NCI-H774 (cell line): ENCODE data around the gene DPAGT1.
"Not testable (repeated sequence)": the region's sequence is repeated elsewhere in the genome, so short reads cannot be mapped to it uniquely, and the experiment has no call there.

Source experiments
- DNase-seq: peaks from one replicate; lab custom pipeline; 2025; lab: John Stamatoyannopoulos, UW

DPAGT1 gene

DNA sequence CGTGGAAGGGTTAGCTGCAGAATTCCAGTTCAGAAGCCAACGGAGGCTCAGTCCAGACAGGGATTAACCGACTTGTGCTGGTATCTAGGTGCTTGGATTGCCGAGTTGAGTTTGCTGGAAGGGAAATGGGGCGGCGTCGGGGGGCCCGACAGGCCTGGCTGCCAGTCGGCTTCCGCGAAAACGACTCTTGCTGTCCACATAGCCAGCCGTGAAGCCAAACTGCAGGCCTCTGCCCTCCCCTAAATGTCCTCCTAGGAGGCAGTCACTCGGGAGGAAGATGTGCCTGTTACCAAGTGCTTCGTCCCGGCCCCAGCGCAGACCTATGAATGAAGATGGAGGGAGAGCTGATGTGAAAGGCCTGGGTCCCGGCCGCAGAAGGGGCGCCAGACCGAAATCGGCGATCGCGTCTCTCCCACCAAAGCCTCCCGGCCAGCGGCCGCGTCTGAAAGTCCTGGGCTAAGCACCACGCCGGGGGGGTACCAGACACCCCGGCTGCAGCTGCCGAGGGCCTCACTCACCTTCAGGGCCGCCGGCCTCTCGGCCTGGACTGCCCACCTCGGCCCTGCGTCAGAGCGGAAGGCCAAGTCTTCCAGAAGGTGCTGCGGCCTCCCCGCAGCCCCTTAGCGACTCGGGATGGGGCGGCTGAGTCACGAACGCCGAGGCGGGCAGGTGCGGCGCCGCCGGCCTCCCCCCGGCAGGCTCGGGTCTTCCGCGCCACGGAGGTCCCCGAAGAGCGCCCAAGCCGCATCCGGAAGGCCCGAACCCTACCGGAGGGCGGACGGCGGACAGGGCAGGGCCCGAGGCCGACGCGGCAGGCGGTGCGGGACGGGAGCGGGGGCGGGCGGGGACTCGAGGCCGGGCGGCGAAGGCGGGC lies 7.5 kb downstream of the DPAGT1 start:
- DNase-seq, result no peak

DNA sequence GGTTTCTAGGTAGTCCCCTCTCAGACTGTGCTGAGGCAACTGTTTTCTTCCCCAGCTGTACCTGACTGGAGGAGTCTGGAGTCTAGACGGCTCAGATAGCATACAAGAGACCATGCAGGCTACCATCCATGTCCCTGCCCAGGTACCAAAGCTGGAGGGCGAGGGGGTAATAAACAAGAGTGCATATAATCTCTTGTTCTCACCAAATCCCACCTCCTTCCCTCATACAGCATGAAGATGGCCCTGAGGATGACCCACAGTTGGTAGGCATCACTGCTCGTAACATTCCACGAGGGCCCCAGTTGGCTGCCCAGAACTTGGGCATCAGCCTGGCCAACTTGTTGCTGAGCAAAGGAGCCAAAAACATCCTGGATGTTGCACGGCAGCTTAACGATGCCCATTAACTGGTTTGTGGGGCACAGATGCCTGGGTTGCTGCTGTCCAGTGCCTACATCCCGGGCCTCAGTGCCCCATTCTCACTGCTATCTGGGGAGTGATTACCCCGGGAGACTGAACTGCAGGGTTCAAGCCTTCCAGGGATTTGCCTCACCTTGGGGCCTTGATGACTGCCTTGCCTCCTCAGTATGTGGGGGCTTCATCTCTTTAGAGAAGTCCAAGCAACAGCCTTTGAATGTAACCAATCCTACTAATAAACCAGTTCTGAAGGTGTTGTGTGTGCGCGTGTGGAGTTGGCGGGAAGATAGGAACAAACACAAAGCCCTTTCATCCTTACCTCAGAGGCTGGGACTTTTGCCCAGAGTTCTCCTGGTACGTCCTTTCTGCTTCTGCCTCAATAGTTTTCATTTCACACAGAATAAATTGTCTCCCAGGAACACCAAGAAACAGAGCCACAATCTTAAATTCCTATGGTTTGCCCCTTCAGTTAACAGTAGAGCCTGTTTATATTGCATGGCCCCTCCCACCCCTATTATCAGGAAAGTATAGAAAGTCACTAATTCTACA lies 8.5 kb downstream of the DPAGT1 start:
- no peak for DNase-seq

DNA sequence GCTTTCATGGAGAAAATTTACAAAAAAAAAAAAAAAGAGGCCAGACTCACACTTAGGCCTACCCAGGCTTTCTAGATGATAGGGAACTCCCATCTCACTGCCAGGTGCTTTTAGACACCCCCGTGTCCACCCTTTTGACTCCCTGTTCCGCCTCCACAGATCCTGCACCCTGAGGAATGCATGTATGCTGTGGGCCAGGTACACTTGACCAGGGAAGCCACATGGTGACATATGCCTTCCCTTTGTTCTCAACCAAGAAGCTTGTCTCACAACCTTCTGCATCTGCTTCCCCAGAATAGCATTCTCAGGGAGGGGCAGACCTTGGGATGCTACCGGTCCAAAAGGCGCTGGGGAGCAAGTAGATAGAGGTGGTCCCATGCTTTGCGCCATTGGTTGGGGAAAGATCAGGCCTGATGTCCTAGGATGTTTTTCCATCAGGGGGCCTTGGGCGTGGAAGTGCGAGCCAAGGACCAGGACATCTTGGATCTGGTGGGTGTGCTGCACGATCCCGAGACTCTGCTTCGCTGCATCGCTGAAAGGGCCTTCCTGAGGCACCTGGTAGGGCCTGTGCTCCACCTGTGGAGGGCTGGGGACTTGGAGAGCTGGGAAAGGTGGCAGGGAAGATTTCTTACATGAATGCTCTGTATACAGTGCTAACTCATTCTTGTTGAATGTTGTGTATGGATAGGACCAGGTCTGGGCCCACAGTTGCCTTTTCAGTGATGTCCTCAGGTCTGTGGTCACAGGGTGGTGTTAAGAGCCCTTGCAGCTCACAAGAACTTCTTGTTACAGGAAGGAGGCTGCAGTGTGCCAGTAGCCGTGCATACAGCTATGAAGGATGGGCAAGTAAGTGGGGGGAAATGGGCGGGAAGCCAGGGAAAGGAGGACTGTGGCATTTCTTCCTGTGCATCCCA lies 9.4 kb downstream of the DPAGT1 start:
- no peak for DNase-seq

DNA sequence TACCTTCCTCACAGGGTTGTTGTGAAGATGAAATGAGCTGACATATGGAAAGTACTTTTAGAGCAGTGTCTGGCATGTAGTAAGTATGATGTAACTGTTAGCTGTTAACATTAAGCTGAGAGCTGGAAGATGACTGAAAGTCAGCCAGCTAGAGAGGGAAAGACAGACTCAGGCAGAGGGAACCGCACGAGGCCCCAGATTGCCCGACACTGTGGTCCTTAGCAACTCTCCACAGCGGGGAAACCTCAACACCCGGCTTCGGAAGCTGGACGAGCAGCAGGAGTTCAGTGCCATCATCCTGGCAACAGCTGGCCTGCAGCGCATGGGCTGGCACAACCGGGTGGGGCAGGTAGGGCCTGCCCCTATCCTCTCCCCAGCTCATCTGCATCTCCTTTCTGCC lies 10.5 kb downstream of the DPAGT1 start:
- DNase-seq, result no peak

DNA sequence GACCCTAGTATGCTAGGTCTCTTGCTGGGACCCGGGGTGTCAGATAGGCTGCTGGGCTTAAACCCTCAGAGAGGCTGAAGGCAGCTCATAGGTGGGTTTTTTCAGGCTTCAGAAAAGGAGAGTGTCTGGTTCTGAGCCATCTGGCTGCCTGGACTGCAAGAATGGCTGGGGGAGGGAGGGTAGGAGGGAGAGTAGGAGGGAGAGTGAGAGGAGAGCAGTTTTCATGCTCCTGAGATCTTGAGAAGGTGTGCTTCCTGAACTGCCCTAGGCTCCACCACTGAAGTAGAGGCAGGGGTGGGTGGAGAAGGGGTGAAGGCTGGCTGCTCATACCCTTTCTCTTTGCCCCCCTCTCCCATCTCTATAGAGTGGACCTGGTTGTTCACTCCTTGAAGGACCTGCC lies 12.3 kb downstream of the DPAGT1 start:
- no peak for DNase-seq

DNA sequence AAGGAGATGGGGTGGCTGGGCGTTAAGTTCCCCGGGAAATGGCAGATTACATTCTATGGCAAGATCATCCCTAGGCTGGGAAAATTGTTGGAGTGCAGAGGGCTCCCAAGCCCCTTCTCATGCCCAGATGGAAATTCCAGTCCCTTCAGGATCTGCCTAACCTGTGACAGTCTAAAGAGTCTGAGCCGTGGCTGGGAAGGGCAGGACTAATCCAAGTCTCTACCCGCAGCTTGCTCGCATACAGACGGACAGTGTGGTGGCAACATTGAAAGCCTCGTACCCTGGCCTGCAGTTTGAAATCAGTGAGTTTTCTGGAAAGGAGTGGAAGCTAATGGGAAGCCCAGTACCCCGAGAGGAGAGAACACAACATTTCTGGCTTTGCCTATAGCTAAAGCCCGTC lies 13.2 kb downstream of the DPAGT1 start:
- DNase-seq, result no peak

DNA sequence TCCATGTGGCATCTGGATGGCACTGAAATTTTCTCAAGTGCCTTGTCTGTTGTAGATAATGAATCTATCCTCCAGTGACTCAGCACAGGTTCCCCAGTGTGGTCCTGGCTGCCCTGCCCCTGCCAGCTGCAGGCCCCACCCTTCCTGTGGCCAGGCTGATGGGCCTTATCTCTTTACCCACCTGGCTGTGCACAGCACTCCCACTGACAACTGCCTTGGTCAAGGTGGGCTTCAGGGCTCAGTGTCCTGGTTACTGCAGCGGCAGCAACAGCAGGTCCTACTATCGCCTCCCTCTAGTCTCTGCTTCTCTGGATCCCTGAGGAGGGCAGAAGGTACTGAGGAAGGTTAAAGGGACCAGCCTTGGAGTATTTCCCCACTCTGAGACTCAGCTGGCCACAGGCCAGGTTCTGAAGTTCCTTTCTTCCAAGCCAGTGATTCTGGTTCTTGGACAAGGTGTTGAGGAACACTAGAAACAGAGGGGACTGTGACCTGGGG lies 13.9 kb downstream of the DPAGT1 start:
- DNase-seq, result no peak

DNA sequence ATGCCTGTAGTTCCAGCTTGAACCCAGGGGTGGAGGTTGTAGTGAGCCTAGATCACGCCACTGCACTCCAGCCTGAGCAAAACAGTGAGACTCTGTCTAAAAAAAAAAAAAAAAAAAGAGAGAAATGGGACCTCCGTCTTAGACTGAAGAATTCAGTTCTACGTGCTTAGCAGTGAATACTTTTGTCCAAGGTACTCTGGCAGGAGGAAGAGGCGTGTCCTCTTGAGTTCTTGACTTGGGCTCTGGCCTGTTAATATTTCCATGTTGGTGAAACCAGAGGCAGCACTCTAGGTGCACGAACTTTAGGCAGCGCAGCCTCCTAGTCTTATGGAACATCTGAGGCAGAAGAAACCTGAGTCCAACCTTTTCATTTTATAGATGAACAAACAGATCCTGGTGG lies 14.5 kb downstream of the DPAGT1 start:
- no peak for DNase-seq

DNA sequence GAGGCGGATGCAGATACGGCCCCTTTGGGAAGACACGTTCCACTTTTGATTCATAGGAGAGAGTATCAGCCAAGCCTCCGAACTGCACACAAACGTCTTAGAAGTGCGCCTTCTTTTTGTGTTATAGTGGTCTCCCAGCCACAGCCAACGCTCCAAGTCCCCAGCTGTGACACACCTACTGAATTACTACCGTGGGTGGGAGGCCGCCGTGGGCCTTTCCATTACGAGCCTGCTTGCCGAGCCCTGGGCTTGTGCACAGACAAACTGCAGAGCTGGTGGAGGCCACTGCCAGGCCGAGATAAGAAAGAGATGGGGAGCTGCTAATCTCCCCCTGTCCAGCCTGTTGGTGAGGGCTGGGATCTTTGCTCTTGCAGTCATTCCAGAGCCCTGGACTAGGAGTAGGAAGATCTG lies 16.2 kb downstream of the DPAGT1 start:
- DNase-seq, result no peak

DNA sequence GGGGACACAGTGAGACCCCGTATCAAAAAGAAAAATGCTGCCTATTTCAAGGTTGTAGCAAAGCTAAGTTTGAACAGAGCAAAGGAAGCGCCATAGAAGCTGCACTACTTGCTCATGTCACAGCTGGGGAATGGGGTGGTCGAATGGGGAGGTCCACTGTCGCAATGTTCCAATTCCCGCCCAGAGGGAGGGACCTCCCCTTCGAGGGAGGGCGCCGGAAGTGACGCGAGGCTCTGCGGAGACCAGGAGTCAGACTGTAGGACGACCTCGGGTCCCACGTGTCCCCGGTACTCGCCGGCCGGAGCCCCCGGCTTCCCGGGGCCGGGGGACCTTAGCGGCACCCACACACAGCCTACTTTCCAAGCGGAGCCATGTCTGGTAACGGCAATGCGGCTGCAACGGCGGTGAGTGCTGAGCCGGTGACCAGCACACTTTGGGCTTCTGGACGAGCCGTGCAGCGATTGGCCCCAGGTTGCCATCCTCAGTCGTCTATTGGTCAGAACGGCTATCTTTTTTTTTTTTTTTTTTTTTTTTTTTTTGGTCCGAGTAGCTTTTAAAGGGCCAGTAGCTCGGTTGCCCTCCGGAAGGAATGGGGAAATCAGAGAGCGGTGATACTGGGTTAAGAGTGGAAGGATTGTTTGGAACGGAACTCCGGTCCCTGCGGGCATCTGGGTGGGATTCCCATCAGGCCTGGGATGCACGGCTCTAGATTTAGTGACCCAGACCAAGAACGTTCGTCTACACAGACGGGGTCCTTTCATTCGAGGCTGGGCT lies 16.8 kb downstream of the DPAGT1 start, which contains the start of gene HMBS:
HMBS (plus strand) TSS at position 219 of the 774 bp plus-strand sequence; CDS start at position 372, 153 bp downstream.
- peak; percentile 93 for DNase-seq

DNA sequence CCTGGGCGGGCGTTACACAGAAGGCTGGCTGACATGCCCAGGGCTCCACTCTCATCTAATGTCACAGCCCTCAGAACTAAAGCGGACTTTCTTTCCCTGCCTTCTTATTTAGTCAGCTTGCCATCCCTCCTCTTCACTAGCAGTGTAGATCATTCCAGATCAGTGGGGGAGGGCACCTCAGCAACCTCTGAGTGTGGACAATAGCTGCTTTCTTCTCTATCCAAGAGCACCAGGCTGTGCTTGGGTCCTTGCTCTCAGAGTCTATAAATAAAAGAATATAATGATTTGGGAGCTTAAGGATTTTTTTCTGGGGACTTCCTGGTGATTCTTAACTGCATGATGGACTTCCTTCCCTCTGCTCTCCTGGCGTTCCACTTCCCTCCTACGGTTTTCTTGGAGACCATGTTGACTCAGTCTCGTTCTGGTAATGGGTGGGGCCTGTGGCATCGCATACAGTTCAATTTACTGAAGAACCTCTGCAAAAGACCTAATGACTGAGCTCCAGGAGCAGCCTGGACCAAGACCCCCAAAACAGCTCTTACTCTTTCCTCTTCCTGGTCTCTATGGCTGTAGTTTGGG lies 19.9 kb downstream of the DPAGT1 start:
- DNase-seq, result no peak

DNA sequence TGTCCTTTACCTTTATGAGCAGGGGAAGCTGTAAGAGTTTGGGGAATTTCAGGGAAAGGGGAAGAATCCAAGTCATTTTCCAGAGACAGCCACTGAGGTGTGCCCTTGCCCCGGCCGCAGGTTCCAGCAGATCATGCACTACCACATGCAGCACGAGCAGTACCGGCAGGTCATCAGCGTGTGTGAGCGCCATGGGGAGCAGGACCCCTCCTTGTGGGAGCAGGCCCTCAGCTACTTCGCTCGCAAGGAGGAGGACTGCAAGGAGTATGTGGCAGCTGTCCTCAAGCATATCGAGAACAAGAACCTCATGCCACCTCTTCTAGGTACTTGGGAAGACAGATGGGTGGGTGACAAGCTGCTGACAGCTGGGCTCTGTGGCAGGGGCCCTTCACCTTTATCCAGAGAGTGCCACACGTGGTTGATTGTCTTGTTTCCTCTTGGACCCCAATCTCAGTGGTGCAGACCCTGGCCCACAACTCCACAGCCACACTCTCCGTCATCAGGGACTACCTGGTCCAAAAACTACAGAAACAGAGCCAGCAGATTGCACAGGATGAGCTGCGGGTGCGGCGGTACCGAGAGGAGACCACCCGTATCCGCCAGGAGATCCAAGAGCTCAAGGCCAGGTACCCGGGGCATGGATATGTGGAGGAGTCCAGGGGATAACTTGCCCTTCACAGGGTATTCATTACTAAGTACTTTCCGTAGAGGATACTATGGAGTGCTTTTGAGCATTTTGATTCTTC lies 22.8 kb downstream of the DPAGT1 start:
- no peak for DNase-seq

DNA sequence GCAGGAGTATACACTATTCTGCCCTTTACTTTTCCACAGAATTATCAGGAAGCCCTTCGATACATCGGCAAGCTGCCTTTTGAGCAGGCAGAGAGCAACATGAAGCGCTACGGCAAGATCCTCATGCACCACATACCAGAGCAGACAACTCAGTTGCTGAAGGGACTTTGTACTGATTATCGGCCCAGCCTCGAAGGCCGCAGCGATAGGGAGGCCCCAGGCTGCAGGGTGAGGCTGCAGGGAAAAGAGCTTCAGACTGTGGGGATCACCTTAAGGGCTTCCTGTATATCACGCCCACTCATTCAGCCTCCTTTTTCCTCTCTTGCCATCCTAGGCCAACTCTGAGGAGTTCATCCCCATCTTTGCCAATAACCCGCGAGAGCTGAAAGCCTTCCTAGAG lies 23.8 kb downstream of the DPAGT1 start:
- DNase-seq, result no peak

DNA sequence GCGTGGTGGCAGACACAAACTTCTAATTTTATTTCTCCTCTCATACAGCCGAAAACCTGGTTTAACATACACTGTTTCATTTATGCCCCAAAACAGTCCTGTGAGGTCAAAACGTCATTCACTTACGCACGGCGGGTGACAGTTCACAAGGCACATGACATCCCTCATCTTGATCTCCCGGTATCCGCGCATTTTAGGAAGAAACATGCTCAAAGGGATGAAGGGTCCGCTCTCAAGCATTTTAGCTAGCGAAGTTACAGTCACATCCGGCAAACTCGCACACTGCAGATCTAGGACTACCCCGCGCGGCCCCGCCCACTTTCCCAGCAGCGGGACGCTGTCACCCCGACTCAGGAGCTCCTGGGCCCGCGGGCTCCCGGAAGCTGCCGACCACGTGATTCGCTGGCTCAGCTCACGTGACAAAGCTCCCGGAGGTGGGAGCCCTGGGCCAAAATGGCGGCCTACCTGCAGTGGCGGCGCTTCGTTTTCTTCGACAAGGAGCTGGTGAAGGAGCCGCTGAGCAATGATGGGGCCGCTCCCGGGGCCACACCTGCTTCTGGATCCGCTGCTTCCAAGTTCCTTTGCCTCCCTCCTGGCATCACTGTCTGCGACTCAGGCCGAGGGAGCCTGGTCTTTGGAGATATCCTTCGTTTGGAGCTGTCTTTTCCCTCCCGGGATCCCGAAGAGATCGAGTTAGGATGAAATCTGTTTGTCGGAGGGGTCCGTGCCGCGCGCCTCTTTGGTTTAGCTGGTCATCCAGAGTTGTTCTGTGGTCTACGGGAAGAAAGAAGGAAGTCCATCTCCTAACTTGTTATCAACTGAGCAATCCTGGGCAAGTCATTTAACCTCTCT lies 34.1 kb downstream of the DPAGT1 start, which contains the start of gene VPS11:
VPS11 (plus strand) TSS at position 448 of the 852 bp plus-strand sequence; CDS start at position 454, 6 bp downstream.
- DNase-seq, result peak; percentile 94

DNA sequence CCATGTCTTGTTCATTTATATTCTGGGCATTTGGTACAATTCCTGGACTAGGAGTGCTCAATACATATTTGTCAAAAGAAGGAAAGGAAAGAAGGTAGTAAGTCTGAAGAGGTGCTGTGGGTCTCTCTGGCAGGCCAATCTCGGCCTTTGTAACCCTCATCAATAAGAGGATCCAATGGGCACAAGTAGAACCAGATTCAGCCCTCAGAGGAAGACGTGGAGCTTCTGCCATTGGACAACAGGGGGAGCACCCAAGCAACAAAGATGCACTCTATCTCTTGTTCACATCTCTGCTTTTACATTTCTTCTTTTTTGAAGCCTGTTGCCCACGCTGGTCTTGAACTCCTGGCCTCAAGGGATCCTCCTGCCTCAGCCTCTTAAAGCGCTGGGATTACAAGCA lies 36.3 kb downstream of the DPAGT1 start:
- DNase-seq, result no peak

DNA sequence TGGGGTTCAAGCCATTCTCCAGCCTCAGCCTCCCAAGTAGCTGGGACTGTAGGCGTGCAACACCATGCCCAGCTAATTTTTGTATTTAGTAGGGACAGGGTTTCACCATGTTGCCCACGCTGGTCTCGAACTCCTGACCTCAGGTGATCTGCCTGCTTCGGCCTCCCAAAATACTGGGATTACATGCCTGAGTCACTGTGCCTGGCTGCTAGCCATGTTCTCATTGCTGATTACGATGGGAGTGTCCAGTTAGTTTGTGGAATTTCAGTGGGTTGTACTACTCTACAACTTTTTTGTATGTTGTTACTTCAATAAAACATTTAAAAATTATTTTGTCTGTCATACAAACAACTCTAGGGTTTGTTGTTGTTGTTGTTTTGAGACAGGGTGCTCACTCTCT lies 38.9 kb downstream of the DPAGT1 start:
- DNase-seq, result no peak

DNA sequence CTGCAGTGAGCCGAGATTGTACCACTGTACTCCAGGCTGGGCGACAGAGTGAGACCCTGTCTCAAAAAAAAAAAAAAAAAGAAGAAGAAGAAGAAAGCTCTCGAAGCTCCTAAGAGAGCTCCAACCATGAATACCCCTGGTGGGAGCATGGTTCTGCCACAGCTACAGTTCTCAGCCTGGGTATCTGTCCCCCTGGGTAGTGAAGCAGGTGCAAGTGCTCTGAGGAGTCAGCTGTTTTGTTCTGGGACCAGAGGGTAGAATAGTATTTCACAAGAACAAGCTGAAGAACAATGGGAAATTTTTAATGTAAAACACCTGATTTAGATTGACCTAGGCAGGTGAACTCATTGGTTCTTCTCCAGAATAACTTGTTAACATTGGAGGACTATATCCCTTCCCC lies 40.4 kb downstream of the DPAGT1 start:
- no peak for DNase-seq

DNA sequence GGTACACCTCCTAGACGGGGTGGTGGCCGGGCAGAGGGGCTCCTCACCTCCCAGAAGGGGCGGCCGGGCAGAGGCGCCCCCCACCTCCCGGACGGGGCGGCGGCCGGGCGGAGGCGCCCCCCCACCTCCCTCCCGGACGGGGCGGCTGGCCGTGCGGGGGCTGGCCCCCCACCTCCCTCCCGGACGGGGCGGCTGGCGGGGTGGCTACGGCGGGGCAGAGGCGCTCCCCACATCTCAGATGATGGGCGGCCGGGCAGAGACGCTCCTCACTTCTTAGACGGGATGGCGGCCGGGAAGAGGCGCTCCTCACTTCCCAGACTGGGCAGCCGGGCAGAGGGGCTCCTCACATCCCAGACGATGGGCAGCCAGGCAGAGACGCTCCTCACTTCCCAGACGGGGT lies 42.5 kb downstream of the DPAGT1 start:
- not testable (repeated sequence) for DNase-seq
